D341Med (cell line): ENCODE results near the gene ITSN2.

Experiments used
- DNase-seq: peaks from one replicate; pipeline ENCODE4 v3.0.0; 2012; ENCODE audit warnings: low spot score

The ITSN2 gene

DNA sequence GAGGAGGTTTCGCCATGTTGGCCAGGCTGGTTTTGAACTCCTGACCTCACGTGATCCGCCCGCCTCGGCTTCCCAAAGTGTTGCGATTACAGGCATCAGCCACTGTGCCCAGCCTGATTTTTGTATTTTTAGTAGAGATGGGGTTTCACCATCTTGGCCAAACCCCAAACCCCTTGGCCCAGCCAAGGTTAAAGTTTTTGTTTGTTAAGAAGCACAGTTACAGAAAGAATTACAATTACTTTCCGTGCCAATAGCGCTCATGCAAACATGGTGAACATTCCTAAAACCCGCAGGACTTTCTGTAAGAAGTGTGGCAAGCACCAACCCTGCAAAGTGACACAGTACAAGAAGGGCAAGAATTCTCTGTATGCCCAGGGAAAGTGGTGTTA is 26.1 kb downstream of the ITSN2 start:
- no peak for DNase-seq

DNA sequence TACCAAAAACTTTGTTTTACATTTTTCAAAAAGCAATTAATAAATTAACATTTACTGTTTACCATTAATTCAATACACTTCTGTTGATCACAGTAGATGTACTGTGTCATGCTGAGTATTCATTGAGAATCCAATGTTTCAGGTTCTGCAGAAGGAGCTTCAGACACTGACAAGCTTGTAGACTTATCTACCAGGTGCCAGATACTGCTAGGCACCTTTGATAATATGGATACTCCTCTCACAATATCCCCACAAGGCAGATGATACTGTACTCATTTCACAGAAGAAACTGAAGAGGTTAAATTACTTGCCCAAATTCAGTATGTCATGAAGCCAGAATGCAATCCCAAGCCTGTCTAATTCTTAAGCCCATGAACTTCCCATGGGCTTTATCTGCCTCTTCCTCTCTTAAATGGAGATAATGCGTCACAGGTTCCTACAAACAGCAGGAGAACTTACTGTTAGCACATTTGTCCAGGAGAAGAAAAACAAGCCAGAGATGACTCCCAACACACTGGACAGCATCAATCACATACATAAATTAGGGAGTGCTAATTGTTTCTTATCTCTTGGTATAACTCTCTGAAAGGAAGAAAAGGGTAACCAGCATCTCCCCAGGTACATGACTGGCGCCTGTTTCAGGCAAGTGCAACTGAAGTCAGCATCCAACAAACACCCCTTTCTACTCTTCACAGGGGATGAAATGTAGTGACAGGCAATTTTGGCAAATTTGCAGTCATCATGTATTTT is 27.4 kb downstream of the ITSN2 start:
- no peak for DNase-seq

DNA sequence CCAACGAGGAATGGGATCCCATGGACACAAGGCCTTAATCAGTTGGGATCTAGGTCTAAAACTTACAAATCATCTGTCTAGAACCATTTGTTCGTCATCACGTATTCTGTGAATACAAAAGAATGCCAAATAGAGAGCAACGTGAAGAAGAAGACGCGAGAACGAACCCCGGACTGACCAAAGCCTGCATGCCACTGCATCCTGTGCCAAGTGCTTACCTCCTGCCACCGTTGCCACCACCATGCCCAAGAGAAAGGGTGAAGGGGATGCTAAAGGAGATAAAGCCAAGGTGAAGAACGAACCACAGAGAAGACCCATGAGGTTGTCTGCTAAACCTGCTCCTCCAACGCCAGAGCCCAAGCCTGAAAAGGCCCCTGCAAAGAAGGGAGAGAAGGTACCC is 30.2 kb downstream of the ITSN2 start:
- no peak for DNase-seq

DNA sequence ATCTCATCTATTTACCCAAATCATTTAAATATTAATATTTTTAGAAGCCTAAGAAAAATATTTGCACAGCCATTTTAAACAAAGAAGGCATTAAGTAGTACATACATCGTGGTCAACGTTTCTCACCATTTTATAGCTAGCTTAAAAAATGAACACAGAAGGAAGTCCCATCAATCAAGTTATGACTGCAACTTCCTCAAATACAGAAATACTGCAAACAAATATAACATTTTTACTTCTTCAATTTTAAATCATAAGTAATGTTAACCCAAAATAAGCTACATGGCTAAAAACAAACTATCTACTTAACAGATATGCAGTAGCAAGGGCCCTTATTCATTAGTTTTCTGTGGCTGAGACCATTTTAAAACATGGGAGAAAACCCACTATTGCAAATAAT is 30.6 kb downstream of the ITSN2 start:
- DNase-seq: no peak

DNA sequence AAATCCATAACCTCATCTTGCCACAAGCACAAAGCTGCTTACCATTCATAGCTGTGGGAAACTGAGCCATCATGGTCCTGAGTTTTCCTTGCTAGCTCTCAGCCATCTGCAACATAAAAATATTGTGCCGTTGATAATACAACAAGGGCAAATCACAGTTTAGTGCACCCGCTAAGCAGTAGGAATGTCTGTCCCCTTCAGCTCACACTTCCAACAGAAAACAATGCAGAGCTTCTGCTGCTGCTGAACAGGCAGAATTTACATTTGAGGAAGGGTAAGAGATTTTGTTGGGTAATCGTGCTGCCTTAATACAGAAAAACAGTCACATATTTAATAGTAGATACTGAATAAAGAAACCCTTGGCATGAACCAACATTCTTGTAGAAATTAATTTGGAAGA is 32.3 kb downstream of the ITSN2 start:
- no peak for DNase-seq

DNA sequence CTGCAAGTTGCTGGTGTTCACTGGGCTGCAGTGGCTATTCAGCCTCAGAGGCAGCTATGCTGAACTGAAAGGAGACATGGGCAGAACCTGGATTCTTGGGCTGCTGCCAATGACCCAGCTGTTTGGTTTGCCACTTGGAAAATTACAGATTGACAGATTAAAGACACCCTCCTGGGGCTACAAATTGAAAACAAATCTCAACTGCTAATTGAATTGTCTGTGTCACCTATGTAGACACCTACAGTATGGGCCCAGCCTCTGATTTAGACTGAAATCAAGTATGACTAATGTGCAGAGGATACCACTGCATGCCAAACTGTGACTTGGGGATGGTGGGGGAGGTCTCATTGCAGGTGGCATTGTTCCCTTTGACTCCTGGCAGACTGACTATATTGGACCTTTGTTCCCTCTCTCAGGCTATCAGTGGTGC is 42.8 kb downstream of the ITSN2 start:
- DNase-seq: peak; percentile 44

DNA sequence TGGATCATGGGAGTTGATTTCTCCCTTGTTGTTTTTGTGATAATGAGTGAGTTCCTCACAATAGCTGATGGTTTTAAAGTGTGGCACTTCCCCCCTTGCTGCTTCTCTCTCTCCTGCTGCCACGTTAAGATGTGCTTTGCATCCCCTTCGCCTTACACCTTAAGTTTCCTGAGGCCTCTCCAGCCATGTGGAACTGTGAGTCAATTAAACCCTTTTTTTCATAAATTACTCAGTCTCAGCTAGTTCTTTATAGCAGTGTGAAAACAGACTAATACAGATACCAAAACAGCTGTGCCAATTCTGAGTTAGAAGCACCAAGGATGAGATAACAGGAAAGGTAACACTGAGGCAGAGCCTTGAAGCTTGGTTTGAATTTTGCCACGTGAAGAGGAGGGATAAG is 44.7 kb downstream of the ITSN2 start:
- DNase-seq: no peak

DNA sequence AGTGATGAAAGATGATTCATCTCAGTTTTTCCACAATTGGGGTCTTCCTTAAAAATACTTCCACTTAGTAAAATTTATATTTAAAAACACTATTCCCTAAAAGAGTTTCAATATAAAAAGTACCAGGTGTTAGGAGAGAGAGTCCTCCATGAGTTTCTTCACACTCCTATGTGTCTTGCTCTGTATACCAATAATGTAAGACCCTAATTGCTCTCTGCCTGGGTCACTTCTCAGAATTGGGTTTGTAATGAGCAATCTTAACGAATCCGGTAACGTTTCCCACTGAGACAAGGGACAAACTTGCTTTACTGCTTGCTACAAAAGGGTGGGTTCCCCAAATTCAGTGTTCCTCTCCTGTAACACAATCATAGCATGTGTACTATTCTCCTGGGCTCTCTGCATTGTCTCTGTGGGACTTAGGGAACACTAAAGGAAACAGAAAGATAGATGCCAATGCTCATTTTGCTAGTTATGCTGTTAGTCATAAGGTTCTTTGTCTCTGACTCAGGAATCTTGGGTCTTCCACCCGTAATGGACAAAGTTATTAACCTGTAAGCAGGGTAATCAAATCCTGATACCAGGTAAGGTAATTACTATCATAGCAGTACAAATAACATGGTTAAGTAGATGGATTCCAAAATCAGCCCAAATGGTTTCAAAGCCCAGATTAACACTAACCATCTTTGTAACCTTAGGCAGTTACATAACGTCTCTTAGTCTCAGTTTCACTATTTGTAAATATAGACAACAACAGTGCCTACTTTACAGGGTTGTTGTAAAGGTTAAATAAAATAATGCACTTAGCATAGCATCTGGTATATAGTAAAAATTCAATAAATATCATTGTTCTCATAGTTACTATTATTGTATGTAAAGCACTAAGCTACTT is 46.3 kb downstream of the ITSN2 start:
- DNase-seq: no peak

DNA sequence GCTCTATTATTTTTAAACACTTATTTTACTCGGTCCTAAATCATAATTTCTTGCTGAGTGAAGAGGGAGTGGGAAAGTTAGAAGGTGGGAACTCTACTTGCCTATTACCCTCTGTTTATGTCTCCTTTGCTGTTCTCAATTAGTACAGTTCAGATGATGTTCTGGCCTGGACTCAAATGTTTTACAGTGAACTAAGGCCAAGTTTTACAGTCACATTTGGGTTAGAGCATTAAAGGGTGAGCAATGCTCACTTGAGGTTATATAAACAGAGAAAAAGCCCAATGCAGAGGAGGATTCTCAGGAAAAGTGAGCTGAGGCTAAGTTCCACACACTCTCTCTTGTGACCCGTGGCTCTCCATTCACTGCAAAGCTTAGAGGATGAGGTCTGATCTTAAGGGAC is 52.4 kb downstream of the ITSN2 start:
- no peak for DNase-seq

DNA sequence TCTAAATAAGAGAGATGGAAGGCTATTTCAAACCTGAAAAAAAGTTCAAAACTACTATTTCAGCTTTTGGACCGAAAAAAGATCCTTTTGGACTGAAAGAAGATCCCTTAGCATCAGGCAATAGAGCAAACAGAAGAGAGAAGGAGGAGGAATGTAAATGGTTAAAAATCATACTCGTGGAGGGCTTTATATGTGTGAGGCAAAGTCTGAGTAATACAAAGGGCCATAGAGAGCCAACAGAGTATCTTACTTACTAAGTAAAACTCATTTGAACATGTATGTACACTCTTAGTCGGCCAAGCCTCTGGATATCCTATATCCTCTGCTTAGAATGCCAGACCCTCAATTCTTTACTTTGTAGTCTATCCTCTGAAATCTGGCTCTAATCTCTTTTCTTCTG is 55.7 kb downstream of the ITSN2 start:
- no peak for DNase-seq

DNA sequence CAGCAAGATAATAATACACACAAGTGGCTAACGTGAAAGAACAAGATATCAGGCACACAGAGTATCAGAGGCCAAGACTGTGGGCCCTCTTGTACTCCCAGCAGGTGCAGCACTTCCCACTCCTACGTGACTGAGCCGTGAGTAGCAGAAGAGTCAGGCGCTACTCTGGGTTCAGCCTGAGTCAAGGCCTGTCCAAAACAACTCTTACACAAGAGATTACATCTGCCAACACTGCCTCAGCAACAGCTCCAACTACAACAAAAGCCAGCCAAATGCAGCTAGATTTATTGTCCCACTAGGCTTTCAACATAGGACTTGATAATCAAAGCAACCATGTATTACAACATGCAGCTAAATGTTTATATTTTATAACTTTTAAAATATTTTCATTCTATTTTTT is 56.2 kb downstream of the ITSN2 start:
- no peak for DNase-seq

DNA sequence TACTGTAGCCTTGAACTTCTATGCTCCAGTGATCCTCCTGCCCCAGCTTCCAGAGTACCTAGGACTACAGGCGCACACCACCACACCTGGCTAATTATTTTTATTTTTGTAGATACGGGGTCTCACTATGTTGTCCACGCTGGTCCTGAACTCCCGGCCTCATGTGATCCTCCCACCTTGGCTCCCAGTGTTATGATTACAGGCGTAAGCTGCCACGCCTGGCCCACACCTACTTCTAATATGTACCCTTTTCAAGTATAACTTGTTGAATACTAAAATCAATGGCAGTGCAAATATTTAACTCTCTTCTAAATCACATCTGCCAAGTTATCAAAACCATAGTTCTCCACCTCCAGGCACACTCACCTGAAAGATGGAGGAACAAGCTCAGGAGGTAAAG is 58.7 kb downstream of the ITSN2 start:
- no peak for DNase-seq

DNA sequence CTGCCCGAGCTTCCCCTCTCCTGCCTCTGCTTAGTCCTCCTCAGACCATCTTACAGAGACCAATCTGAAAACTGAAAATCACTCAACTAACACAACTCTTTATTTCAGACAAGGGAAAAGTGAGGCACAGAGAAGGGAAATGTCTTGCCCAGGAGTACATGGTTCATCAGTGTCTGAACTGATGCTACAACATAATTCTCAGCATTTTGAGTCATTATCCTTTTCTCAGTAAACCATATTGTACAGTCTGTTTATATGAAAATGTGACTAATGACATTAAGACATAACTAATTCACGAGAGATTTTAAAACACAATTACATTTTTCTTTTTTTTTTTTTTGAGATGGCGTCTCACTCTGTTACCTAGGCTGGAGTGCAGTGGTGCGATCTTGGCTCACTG is 62.7 kb downstream of the ITSN2 start:
- DNase-seq: no peak

DNA sequence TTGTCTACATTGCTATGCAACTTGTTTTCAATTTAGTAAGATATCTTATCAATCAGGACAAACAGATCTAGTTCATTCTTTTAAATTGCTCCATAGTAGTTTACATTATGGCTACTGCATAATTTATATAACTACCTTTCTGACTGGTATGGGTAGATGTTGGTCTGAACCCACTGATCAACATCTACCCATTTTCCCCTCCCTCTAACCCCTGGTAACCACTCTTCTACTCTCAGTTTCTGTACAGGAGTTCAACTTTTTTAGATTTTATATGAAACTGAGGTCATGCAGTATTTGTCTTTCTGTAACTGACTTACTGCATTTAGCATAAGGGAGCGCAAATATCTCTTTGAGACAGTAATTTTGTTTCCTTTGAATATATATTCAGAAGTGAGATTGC is 73.2 kb downstream of the ITSN2 start:
- DNase-seq: no peak

DNA sequence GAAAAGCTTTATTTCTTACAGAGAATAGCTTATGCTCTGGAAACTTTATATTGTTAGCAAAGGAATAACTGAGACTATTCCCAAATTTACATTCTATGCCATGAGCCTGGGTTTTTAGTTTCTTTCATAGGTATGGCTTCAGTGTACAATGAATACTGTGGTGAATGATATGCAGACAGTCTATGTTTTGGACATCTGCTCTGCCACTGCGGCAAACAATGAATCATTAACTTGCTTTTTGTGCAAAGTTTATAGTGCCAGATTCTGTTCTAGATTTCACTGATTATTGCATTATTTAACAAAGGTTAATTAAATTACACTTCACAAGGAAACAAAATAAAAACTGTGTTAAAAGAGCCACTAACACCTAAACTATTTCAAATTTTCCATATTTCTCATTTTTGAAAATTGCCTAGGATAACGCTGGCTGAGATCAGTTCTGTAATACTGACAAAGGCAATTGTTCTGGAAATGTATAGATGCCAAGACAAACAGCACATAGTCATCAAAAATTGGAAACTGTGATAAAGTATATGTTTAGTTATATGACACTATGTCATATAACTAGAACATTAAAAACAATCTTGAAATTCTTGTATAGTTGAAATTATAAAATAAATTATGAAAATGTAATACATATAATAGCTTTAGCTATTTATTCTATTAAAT is 74.7 kb downstream of the ITSN2 start:
- no peak for DNase-seq

DNA sequence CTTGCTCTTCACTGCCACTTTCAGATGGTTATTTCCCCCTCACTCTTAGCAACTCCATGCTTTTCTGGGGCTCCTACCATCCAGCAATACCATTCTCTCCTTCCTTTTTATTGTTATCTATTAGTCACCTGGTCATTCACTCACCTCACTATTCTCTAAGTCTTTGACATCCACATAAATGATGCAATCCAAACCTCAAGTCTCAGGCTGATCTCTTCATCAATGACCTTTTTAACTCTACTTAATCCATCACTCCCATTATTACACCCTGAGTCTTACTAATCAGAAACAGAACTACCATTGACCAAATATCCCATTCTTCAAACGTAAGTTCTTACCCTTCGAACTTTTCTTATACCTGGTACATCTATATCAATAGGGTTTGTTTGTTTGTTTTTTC is 79.7 kb downstream of the ITSN2 start:
- DNase-seq: no peak

DNA sequence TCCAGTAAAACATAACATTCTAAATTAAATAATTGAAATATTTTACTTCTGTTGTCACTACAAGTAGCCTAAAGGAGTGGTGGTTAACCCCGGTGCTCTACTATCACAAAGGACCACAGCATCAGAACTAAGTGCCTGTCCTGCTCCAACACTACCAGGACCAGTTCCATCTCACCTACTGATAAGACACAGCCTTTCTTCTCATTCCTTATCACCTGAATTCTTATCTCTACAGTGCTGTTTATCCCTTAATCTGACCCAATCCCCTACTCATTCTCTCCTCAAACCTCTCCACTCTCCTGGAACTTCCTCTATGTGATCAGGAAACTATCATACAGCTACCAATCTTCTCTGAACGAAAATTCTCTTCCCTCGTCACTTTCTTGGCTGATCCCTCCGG is 80.2 kb downstream of the ITSN2 start:
- no peak for DNase-seq

DNA sequence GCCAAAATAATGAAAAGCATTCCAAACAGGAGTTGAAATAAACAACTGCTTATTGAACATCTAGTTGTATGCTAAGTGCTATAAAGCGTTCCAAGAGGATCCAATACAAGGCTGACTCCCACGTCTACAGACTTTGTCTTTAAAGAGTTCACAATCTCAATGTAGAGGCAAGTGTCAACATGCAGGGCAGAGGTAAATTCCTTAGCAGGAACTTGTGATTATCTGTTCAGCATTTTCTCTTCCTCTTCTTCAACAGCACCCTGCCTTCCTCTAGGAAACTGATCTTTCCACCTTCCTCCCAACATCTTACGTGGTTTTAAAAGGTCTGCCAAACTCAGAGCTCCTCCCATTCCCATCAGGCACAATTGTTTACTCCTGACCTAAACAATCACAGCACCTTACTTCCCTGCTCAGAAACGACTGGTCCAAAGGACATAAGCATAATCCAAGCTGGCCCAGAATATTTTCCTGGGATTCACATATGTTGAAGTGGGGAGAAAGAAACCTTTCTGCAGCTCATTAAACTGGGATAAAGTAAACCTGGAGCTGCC is 83.9 kb downstream of the ITSN2 start:
- no peak for DNase-seq

DNA sequence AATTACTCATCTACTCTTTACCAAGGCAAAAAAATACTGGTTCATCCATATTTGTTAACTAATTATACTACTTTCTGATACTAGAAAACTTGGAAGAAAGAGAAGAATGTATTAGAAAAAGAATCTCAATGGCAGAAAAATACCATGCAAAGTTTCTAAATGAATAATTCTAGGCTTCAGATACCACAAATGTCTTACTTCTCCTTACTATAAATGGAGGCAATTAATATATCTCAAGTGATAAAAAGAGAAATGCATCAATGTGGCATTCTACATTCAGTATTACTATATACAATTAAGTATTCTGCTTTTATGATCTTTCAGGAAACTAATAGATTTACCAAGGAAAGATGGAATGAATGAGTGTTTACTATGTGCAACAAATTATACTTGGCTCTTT is 85.5 kb downstream of the ITSN2 start:
- no peak for DNase-seq

DNA sequence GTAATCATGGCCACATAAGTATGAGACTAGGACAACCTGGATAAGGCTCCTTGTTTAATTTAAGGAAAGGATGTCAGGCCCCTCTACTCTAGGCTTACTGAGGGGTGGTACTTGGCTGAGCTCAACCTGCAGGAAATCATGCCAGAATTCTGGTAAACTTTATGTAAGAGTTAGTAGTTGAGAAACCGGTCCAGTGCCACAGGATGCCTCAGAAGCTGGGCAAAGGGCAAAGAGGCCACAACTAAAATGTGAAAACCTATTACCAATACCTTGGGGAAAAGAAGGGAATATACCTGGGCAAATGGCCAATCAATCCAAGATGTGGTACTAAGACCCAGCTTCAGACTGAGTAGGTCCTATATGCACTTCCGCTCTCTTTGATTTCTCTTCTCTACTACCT is 86.7 kb downstream of the ITSN2 start:
- no peak for DNase-seq

DNA sequence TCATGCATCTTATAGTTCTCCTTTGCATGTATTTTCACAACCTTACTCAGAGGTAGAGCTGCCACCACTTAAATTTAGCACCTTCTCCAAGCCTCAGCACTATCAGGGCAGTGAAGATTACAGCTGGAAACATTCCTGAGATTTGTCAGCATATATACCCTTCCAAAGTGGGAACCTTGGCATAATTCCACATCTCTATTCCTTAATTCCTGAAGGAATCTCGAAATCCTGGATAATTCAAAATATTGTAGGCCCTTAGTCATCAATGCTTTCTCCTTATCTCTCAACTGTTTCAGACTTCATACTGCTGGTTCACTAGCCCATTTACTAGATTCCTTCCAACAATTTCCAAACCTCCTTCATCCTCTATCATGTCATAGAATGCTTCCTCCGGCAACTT is 87.4 kb downstream of the ITSN2 start:
- no peak for DNase-seq

DNA sequence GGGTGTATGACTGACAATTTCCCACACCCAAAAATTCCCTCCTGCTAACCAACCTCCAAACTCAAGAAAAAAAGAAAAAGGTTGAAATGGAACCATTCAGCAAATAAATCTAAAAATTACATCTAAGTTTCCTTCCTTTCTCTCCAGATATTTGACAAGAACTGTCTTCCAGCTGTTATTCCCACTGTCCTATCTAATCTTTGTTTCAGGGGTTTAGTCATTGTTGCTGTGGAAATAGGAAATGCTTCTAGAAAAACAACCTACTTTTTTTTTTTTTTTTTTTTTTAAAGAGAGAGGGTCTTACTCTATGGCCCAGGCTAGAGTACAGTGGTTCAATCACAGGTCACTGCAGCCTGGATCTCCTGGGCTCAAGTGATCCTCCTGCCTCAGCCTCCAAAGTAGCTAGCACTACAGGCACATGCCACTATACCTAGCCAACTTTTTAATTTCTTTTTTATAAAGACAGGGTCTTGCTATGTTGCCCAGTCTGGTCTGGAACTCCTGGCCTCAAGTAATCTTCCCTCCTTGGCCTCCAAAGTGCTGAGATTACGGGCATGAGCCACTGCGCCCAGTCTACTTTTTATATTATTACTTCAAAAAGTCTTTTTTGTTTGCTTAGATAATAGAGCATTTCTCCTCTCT is 88.1 kb downstream of the ITSN2 start:
- DNase-seq: no peak
